ENCODE measurements around the gene BAZ2B. TPM values are rescaled to one million over a fixed set of nuclear protein-coding genes. Genes with fewer than 3 reads are reported as not detected.
A peak's percentile ranks its signal among the peaks of the same experiment; 100 is the strongest.

The BAZ2B gene
- total and polyA plus RNA-seq, 12 donors, result 6.8 to 57.2 (median 44.9) TPM

DNA sequence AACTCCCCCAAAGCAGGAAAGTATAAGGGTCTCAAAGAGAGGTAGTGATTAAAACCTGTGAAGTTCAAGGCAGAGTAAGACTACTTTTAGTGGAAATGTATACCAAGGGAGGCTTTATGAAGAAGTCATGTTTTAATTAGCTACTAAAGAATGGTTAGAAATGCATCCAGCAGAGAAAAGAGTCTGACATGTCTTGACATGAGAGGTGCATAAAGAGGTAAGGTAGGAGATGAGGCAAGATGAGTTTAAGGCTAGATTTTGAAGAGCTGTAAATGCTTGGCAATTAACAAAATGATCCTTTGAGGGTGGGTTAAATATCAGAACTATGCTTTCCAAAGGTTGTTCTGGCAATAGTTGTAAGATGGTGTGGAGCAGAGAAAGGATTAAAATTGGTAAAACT is 241.1 kb downstream of the BAZ2B start:
- no peak for ATAC-seq
- no peak for DNase-seq
- Histone ChIP-seq H3K9me3 (no peaks in the 10 kb centered on the region), H3K36me3 (peaks cover 0 to 83% (median 33%) of the 10 kb centered on the region in 9 donors), H3K27ac (no peak overlapping the region), H3K27me3 (no peaks in the 10 kb centered on the region), H3K4me1 (no peaks in the 10 kb centered on the region), H3K4me3 (no peak overlapping the region)
- intact Hi-C loops (cut with DNase I), result no loop called here
- TF ChIP-seq, protein P1, sequence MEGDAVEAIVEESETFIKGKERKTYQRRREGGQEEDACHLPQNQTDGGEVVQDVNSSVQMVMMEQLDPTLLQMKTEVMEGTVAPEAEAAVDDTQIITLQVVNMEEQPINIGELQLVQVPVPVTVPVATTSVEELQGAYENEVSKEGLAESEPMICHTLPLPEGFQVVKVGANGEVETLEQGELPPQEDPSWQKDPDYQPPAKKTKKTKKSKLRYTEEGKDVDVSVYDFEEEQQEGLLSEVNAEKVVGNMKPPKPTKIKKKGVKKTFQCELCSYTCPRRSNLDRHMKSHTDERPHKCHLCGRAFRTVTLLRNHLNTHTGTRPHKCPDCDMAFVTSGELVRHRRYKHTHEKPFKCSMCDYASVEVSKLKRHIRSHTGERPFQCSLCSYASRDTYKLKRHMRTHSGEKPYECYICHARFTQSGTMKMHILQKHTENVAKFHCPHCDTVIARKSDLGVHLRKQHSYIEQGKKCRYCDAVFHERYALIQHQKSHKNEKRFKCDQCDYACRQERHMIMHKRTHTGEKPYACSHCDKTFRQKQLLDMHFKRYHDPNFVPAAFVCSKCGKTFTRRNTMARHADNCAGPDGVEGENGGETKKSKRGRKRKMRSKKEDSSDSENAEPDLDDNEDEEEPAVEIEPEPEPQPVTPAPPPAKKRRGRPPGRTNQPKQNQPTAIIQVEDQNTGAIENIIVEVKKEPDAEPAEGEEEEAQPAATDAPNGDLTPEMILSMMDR (IDR thresholded peaks at IDR 0.05), result no peak

- Histone ChIP-seq H3K36me3 (peaks cover 0 to 90% (median 43%) of the 10 kb centered on the region in 9 donors), H3K4me1 (no peaks in the 10 kb centered on the region), H3K9me3 (no peaks in the 10 kb centered on the region), H3K4me3 (no peak overlapping the region), H3K27ac (no peak overlapping the region), H3K27me3 (no peaks in the 10 kb centered on the region)
- intact Hi-C loops (cut with DNase I), result no loop called here
- no peak for ATAC-seq
- TF ChIP-seq, protein P1 (IDR thresholded peaks at IDR 0.05), result no peak
- 44 to 49% methylated on average over 2 of the region's 2 CpGs for WGBS, 2 donors
- no peak for DNase-seq
These were observed 244.8 kb downstream of the BAZ2B start for GRCh38 chr2:159371506-159371905.

- no peak overlapping the region for H3K27ac ChIP-seq
- DNase-seq (no peak), ATAC-seq (no peak)
- intact Hi-C loops (cut with DNase I), result no loop called here
- H3K9me3 ChIP-seq, result peaks cover 0 to 8% (median 0%) of the 10 kb centered on the region in 11 donors
- no peak overlapping the region for H3K4me3 ChIP-seq
- peaks cover 0 to 13% (median 0%) of the 10 kb centered on the region in 9 donors for H3K4me1 ChIP-seq
- 96 to 97% methylated on average over 3 of the region's 3 CpGs for WGBS, 2 donors
- H3K27me3 ChIP-seq, result no peaks in the 10 kb centered on the region
- TF ChIP-seq, protein P1 (IDR thresholded peaks at IDR 0.05), result no peak
- peaks cover 0 to 97% (median 45%) of the 10 kb centered on the region in 9 donors for H3K36me3 ChIP-seq
These were observed 249.8 kb downstream of the BAZ2B start for GRCh38 chr2:159366538-159366937.

GRCh38 chr2:159362816-159363251 is 253.5 kb downstream of the BAZ2B start:
- no peaks in the 10 kb centered on the region for H3K27me3 ChIP-seq
- H3K36me3 ChIP-seq, result peaks cover 0 to 71% (median 33%) of the 10 kb centered on the region in 9 donors
- intact Hi-C loops (cut with DNase I), result no loop called here
- ATAC-seq (peak in 3 of 8 donors; percentile 29 to 52 (median 41)), DNase-seq (no peak)
- WGBS, 2 donors, result 88% methylated on average over 2 of the region's 2 CpGs
- H3K9me3 ChIP-seq, result peaks cover 0 to 21% (median 0%) of the 10 kb centered on the region in 11 donors
- H3K27ac ChIP-seq, result peak overlapping the region in 1 of 10 donors; percentile 68
- H3K4me1 ChIP-seq, result peaks cover 0 to 13% (median 0%) of the 10 kb centered on the region in 9 donors
- no peak overlapping the region for H3K4me3 ChIP-seq
- TF ChIP-seq, protein P1 (IDR thresholded peaks at IDR 0.05), result no peak

Measured in heart right ventricle (tissue), 16 donors.